Stimulated activated CD4-positive, alpha-beta T cell treated with anti-CD3 and anti-CD28 coated beads, Interleukin-1b, Interleukin-23, amount 100 ng/mL, for 48 hours (primary cell): Measurements from ENCODE around the gene C6orf89.
"Not testable (repeated sequence)": the region's sequence is repeated elsewhere in the genome, so short reads cannot be mapped to it uniquely, and the experiment has no call there.

ENCODE experiments used
- DNase-seq: peaks from one replicate; pipeline ENCODE4 v3.0.0-alpha.2; 2020

Gene C6orf89

DNA sequence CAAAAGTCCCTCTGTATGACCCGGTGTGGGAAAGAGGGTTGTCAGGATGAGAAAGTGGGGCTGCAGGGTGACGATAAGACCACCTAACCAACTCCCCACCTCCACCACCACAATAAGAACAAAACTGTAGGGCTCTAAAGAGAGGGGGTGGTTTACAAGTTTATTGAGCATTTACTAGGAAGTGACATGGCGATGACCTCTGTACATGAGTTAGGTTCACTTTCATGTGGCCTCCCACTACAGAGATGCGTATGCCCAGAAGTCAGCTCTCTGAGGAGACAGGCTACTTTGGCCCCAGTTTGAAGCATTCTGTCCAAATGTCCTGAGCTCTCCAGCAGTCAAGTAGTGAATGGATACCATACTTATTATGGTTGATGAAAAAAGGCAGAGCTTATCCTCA is 40.1 kb downstream of the C6orf89 start:
- DNase-seq = no peak

GRCh38 chr6:36926708-36927513 is 41.2 kb downstream of the C6orf89 start:
- no peak for DNase-seq

GRCh38 chr6:36927691-36928546 is 42.2 kb downstream of the C6orf89 start:
- DNase-seq = no peak

- no peak for DNase-seq
Observed at GRCh38 chr6:36928547-36928918, 42.8 kb downstream of the C6orf89 start.

DNA sequence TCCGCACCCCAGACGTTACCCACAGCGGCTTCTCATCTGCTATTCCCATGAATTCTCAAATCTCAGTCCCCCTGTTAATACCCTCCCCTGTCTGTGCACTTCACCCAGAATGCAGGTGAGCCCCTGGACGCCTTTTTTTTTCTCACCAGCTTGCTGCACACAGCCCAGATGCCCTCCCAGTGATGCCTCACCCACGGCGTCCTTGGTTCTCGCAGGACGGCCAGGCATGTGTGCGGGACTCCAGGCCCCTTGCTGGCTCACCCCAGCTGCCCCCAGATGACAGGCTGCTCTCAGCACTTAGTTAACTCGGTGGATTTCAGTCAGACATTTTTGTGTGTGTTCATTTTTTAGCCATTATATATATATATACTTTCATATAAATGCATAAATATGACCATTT is 43.4 kb downstream of the C6orf89 start:
- no peak for DNase-seq

GRCh38 chr6:36929607-36930006 is 43.9 kb downstream of the C6orf89 start:
- no peak for DNase-seq

GRCh38 chr6:36930483-36930882 is 44.7 kb downstream of the C6orf89 start:
- DNase-seq = no peak

DNA sequence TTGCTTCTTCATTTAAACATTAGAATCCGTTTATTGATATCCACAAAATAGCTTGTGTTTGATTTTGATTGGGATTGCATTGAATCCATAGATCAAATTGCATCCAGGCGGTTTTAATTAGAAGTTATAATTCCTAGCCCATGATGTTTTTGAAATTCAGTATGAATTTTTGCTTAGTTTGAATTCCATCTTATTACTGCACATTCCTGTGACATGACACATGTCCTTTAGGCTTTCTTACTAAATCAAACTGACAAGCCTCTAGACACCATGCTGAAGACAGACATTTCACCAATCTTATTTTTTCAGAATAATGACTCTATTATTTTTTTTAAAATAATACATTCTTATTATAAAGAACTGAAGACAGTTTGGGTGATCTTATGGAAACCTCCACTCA is 47.4 kb downstream of the C6orf89 start:
- DNase-seq = no peak

DNA sequence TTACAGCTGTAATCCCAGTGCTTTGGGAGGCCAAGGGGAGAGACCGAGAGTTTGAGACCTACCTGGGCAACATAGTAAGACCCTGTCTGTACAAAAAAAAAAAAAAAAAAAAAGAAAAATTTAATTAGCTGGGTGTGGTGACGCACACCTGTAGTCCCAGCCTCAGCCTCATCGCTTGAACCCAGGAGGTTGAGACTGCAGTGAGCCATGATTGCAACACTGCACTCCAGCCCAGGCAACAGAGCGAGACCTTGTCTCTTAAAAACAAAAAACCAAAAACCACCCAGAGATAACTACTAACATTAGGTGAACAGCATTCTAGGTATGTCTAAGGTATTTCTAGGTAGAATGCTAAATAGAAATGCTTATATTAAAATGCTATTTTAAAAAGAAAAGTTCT is 47.8 kb downstream of the C6orf89 start:
- no peak for DNase-seq

- no peak for DNase-seq
Observed at GRCh38 chr6:36934901-36935300, 49.1 kb downstream of the C6orf89 start.

DNA sequence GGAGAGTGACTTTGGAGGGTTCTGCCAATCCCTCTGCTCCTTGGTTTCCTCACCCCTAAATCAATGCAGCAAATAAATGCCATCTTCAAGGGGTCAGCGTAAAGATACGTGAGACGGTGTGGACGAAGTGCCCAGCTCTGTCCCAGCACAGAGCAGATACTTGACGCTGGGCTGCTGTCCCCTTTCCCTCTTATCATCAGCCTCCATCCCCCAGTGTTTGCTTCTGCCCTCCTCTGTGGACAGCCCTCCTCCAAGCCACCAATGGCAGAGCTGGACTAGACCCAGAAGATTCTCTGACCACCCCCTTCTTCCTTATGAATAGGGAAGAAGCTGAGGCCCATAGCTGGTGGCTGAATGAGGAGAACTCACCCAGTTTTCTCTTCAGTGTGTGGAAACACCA is 51.1 kb downstream of the C6orf89 start:
- no peak for DNase-seq

DNA sequence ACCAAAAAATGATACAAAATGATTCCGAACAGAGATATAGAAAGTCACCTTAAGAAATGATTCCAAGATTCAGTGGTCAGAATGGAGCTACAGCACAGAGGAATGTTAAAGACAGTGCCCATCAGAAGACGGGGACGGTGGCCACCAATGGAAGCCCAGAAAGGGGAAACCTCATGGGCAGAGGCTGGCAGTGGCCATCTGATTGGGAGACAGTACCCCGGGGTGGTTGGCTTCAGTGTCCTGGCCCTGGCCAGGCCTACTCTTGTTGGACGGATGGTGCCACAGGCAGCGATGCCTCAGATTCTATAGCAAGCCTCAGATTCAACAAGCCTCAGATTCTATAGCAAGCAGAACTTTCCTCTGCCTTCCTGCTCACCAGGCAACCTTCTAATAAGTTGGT is 52.1 kb downstream of the C6orf89 start:
- no peak for DNase-seq

DNA sequence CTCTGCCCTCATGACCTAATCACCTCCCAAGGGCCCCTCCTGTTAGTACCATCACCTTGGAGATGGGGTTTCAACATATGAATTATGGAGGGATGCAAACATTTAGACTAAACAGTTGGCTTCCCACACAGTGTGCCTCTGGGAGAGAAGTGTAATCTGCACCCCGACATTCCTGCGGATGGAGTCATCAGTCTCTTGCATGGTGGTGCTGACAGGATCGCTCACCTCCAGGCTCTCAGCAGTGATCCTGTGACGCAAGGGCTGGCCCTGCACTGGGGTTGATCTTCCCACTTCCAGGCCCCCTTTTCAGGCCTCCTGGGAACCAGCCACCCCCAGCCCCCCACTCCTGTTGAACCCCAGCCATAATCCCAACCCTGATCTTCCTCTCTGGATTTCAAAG is 52.8 kb downstream of the C6orf89 start:
- DNase-seq = no peak

DNA sequence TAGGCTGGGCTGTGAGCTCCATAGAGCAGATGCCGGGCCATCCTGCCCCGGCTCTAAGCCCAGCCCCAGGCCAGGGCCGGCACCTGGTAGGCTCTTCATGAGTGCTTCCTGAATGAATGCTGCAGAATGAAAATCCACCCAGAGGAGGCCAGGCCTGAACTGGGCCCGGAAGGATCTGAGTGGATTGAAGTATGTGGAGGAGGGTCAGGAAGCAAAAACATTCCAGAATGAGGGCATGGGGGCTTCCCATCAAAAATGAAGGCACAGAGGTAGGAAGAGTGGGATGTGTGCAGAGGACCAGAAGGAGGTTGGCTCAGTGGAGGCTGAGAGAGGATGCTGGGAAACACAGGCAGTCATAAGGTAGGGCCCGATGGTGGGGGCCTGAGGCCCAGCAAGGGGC is 53.3 kb downstream of the C6orf89 start:
- not testable (repeated sequence) for DNase-seq

DNA sequence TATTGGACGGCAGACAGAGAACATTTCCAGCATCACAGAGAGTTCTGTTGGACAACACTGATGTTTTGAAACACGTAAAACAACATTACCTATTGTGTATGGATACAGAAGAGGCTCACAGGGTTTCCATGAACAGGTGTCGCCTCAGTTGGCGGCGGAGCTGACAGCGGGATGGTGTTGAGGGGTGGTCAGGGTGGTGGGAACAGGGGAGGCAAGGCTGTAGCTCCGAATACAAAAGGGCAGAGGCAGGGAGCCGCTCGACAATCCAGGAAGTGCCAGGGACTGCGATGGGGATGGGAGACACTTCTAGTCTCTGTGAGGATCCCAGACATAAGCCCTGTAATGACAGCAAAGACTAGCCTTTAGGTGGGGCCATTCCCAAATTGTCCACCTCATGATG is 54.3 kb downstream of the C6orf89 start:
- no peak for DNase-seq

GRCh38 chr6:36941561-36941960 is 55.8 kb downstream of the C6orf89 start:
- not testable (repeated sequence) for DNase-seq

DNA sequence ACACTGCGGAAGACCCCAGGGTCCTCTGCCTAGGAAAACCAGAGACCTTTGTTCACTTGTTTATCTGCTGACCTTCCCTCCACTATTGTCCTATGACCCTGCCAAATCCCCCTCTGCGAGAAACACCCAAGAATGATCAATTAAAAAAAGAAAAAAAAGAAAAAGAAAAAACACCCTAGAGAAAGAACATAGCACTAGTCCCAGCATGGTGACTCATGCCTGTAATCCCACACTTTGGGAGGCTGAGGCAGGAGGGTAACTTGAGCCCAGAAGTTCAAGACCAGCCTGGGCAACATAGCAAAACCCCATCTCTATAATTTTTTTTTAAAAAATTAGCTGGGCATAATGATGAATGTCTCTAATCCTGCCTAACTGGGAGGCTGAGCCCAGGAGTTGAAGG is 56.6 kb downstream of the C6orf89 start:
- DNase-seq = not testable (repeated sequence)

GRCh38 chr6:36944650-36945049 is 58.9 kb downstream of the C6orf89 start:
- no peak for DNase-seq

GRCh38 chr6:36945301-36945700 is 59.5 kb downstream of the C6orf89 start:
- DNase-seq = no peak

DNA sequence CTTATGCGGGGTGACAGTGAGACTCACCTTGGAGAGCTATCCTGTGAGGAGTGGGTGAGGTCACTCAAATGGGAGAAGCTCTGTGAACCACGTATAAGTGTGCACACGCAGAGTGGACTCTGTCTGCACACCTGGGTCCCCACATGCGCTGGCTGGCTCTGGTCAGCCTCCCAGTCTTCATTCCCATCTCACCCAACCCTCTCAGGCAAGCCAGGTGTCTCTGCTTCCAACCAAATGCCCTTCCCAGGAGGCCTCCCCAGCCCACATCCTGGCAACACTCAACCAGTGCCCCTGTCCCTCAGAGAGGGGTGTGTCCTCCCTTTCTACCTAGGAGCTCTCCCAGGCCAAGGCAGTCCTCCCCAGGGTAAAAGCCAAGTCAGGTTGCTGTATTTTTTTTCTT is 60.8 kb downstream of the C6orf89 start:
- no peak for DNase-seq

GRCh38 chr6:36947570-36948351 is 62.0 kb downstream of the C6orf89 start:
- no peak for DNase-seq

DNA sequence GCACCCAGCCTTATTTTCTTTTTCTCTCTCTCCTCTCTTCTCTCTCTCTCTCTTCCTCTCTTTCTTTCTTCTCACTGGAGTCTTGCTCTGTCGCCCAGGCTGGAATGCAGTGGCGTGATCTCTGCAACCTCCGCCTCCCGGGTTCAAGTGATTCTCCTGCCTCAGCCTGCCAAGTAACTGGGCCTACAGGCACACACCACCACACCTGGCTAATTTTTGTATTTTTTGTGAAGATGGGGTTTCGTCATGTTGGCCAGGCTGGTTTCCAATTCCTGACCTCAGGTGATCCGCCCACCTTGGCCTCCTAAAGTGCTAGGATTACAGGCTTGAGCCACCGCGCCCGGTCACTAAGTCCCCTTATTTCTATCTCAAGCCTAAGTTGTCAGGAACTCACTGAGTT is 63.3 kb downstream of the C6orf89 start:
- not testable (repeated sequence) for DNase-seq

GRCh38 chr6:36949636-36950035 is 63.9 kb downstream of the C6orf89 start:
- no peak for DNase-seq

GRCh38 chr6:36953931-36954261 is 68.1 kb downstream of the C6orf89 start:
- DNase-seq = no peak
